DMS114 treated with DMSO at 0.1 percent for 48 hours (cell line): ENCODE data around the gene STRA6.
"Not testable (repeated sequence)": the region's sequence is repeated elsewhere in the genome, so short reads cannot be mapped to it uniquely, and the experiment has no call there.

ENCODE experiments used
- DNase-seq: peaks from one replicate; lab custom pipeline; 2025; ENCODE audit not compliant: unreplicated experiment; lab: John Stamatoyannopoulos, UW

Gene STRA6

GRCh38 chr15:74167891-74168331, 34.7 kb downstream of the STRA6 start:
- no peak for DNase-seq

DNA sequence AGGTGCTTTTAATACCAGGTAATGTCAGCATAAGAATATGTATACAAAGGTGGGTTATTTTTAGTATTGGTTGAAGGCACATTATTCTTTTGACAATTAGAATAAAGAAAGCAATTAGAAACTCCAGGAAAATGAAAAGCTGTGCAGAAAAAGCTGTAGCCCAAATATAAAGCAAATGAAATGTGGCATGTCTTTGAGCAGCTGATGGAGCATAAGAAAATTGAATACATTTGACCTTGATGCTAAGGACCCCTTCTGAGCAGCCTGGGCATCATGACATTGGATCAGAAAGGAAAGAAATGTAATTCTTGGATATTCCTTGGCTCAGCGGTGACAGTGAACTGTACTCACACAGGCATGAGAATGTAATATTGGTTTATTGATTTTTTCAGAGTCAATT, 37.1 kb downstream of the STRA6 start:
- DNase-seq = no peak

GRCh38 chr15:74162195-74162536, 40.4 kb downstream of the STRA6 start:
- not testable (repeated sequence) for DNase-seq

DNA sequence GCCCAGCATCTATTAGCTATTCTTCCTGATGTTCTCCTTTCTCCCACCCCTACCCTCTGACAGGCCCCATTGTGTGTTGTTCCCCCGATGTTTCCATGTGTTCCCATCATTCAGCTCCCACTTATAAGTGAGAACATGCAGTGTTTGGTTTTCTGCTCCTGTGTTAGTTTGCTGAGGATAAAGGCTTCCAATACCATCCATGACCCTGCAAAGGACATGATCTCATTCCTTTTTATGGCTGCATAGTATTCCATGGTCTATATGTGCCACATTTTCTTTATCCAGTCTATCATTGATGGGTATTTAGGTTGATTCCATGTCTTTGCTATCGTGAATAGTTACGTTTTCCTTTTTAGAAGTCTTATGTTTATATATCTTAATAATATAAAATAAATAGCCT, 42.2 kb downstream of the STRA6 start:
- not testable (repeated sequence) for DNase-seq

- DNase-seq = no peak
These were observed 42.8 kb downstream of the STRA6 start for GRCh38 chr15:74159773-74160172.

GRCh38 chr15:74158855-74159650, 43.5 kb downstream of the STRA6 start:
- DNase-seq = no peak

DNA sequence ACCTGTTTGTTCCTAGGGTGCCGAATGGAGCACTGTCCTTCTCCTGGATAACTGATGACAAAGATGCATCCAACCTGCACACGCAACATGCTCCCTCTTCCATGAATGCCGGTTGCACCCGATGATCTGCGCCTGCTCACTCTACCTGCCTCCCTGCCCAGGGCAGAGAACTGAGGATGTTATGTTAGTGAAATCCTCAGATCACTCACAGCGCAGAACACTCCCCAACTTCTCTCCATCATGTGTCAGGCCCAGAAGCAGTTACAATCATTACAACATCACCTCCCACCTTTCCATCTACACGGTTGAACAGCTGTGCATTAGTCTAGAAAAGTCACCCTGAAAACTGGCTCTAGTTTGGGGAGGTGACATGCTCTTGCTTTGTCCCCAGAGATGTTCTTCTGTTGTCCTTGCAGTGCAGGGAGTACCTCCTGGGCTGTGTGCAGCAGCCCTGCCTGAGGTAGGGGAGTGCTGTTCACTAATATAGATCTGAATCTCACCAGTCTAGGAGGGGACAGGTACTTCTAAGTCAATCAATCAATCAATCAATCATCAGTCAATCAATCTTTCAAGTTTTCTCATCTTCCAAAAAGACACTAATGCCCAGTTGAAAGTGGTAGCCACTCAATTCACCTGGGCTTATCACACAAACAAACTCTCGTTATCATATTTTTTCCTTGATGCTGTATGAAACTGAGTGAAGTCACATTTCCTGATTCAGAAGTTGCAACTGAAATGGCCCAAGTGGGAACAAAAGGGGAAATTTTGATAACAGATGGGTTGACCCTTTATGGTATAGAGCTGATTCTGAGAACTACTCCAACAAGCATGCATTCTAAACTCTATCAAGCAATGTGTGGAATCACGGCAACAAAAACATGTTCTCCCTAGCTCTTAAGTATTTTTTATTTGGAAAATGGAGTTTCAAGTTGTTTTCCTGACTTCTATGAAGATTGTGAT, 44.4 kb downstream of the STRA6 start:
- DNase-seq = no peak

GRCh38 chr15:74156678-74157411, 45.7 kb downstream of the STRA6 start:
- no peak for DNase-seq

- DNase-seq = no peak
These were observed 46.7 kb downstream of the STRA6 start for GRCh38 chr15:74155766-74156417.

DNA sequence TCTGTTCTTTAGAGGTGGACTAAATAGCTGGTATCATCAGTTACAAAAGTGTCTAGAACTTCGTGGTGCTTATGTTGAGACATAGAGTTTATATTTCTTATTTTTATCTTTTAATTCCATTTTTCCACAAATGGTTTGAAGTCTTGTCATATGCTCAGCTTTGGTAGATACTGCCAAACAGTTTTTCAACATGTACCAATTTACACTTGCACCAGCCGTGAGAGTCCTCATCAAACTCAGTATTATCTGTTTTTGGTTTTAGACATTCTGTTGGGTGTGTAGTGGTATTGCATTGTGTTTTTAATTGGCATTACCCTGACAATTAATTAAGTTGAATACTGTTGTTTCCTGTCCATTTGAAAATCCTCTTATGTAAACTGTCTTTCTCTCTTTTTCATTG, 55.5 kb downstream of the STRA6 start:
- no peak for DNase-seq

- DNase-seq = no peak
These were observed 56.2 kb downstream of the STRA6 start for GRCh38 chr15:74146277-74146800.

- no peak for DNase-seq
These were observed 58.3 kb downstream of the STRA6 start for GRCh38 chr15:74144153-74144775.

GRCh38 chr15:74141591-74141990, 61.0 kb downstream of the STRA6 start:
- no peak for DNase-seq

- no peak for DNase-seq
These were observed 63.9 kb downstream of the STRA6 start for GRCh38 chr15:74138642-74139041.

DNA sequence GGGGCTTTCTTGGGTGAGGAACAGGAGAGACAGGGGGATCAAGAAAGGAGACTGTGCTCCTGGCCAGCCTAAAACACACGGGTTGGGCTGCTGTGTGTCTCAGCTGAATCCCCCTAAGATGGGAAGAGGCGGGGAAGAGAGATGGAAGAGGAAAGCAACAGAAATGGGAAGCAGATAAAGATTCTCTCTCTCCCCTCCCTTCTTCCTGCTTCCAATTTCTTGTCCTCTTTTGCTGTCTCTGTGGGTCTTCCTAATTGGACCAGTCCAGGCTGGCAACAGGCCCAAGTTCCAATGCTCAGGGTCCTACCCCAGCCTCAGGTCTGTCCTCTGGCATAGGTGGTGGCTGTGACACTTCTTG, 65.1 kb downstream of the STRA6 start:
- no peak for DNase-seq

GRCh38 chr15:74136814-74137536, 65.6 kb downstream of the STRA6 start:
- DNase-seq = no peak

DNA sequence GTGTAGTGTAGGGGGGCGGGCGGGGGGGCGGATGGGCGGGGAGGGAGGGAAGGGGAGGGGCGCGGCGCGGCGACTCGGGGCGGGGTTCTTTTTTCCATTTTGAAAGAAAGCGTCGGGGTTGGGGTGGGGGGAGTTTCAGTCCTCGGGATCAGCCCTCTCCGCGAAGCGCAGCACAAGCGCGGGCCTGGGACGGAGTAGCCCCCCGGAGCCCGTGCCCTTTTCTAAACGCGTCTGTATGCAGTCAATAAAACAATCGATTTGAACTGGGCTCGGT, 66.1 kb downstream of the STRA6 start:
- no peak for DNase-seq

DNA sequence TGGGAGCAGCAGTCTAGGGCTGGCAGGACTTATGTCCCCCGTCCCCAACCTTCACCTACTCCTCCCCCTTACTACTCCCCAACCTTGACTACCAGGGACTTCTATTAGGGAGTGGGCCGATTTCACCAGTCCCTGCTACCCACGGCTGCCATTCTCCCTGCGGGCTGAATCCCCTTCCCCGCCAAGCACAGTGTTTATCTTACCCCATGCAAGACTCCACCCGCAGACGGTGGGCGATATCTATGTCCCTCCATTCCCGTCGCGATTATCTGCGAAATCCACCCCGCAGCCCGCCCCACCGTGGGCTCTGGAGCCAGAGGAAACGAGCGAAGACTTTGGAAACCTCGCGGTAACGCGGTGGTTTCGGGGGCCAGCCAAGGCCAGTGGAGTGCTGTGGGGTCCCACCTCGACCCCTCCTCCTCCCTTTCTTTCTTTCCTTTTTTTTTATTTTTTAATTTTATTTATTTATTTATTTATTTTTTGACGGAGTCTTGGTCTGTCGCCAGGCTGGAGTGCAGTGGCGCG, 67.5 kb downstream of the STRA6 start:
- DNase-seq = no peak

DNA sequence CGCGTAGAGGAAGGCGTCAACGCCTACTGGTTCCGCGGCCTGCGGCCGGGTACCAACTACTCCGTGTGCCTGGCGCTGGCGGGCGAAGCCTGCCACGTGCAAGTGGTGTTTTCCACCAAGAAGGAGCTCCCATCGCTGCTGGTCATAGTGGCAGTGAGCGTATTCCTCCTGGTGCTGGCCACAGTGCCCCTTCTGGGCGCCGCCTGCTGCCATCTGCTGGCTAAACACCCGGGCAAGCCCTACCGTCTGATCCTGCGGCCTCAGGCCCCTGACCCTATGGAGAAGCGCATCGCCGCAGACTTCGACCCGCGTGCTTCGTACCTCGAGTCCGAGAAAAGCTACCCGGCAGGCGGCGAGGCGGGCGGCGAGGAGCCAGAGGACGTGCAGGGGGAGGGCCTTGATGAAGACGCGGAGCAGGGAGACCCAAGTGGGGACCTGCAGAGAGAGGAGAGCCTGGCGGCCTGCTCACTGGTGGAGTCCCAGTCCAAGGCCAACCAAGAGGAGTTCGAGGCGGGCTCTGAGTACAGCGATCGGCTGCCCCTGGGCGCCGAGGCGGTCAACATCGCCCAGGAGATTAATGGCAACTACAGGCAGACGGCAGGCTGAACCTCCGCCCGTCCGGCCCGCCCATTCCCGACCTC, 68.1 kb downstream of the STRA6 start:
- no peak for DNase-seq
